Endothelial cell of umbilical vein (primary cell): Measurements from ENCODE around the gene KXD1.

ENCODE experiments used
- CTCF ChIP-seq, 2 donors: IDR thresholded peaks; 1 replicate in 1 of 2; 2 replicates in 1 of 2; pipeline ENCODE4 v1.5.1; 2011; ENCODE audit warnings: low read length in 2 of 2, mild to moderate bottlenecking in 2 of 2, moderate library complexity in 2 of 2, control low read depth in 1 of 2, inconsistent platforms in 1 of 2, low read depth in 1 of 2; ENCODE audit not compliant: insufficient read depth in 1 of 2; ENCODE audit errors: extremely low read depth in 1 of 2
- EZH2 ChIP-seq: IDR thresholded peaks from 2 replicates; pipeline ENCODE4 v1.6.1; 2012; ENCODE audit warnings: borderline replicate concordance, low read depth, mild to moderate bottlenecking, moderate library complexity, low read length, inconsistent platforms; ENCODE audit not compliant: severe bottlenecking
- FOS ChIP-seq: IDR thresholded peaks from 2 replicates; pipeline ENCODE4 v1.6.1; 2011; ENCODE audit warnings: mild to moderate bottlenecking, low read length, moderate library complexity, borderline replicate concordance; ENCODE audit not compliant: insufficient read depth
- MAX ChIP-seq: IDR thresholded peaks from 2 replicates; pipeline ENCODE4 v1.6.1; 2011; ENCODE audit not compliant: insufficient read depth, insufficient read length
- MYC ChIP-seq: IDR thresholded peaks from one replicate; pipeline ENCODE4 v1.6.1; 2011; ENCODE audit warnings: mild to moderate bottlenecking, low read depth, low read length
- POLR2A ChIP-seq: IDR thresholded peaks from 2 replicates; pipeline ENCODE4 v1.6.1; 2012; ENCODE audit warnings: low read depth, mild to moderate bottlenecking, control low read depth, low read length
- POLR2AphosphoS5 ChIP-seq: IDR thresholded peaks from 2 replicates; pipeline ENCODE4 v1.6.1; 2012; ENCODE audit warnings: low read depth, mild to moderate bottlenecking, control low read depth, low read length, moderate library complexity; ENCODE audit not compliant: insufficient read depth

GRCh38 chr19:18590273-18591272 lies 32.9 kb downstream of the KXD1 start:
- TF ChIP-seq CTCF (IDR thresholded peaks at IDR 0.05; ENCODE audit: extremely low read depth in 1 of 2, insufficient read depth in 1 of 2, low read depth in 1 of 2, low read length in 2 of 2) (peak; percentile 4 to 17), MAX (no peak), POLR2A (no peak), POLR2AphosphoS5 (no peak), EZH2 (no peak), FOS (no peak), MYC (no peak)
